DOHH2 (cell line): ENCODE results near the gene FREM2.

Source experiments
- H3F3A ChIP-seq: fragments of 200-600 bp; sonication (generic), shearing (Covaris generic); 2 replicates; pipeline ENCODE4 v1.6.0; 2016; ENCODE audit warnings: antibody characterized with exemption, mild to moderate bottlenecking; ENCODE audit not compliant: control insufficient read depth, insufficient read depth
- H3K27ac ChIP-seq: fragments of 200-600 bp; sonication (generic); 2 replicates; pipeline ENCODE4 v1.5.1; 2014; ENCODE audit warnings: low read depth, mild to moderate bottlenecking, low read length, moderate library complexity
- H3K27me3 ChIP-seq: fragments of 200-600 bp; sonication (generic); 2 replicates; pipeline ENCODE4 v1.6.1; 2014; ENCODE audit warnings: mild to moderate bottlenecking, low read length, mixed read lengths; ENCODE audit not compliant: control insufficient read depth
- H3K36me3 ChIP-seq: fragments of 200-600 bp; sonication (generic); 2 replicates; pipeline ENCODE4 v1.6.1; 2014; ENCODE audit warnings: mild to moderate bottlenecking, low read length, moderate library complexity, mixed read lengths; ENCODE audit not compliant: control insufficient read depth
- H3K4me1 ChIP-seq: fragments of 200-600 bp; sonication (generic); 2 replicates; pipeline ENCODE4 v1.6.1; 2014; ENCODE audit warnings: mild to moderate bottlenecking, low read length, mixed read lengths; ENCODE audit not compliant: control insufficient read depth
- H3K4me2 ChIP-seq: fragments of 200-600 bp; sonication (generic); 2 replicates; pipeline ENCODE4 v1.6.0; 2014; ENCODE audit warnings: mild to moderate bottlenecking, low read length, moderate library complexity
- H3K4me3 ChIP-seq: fragments of 200-600 bp; sonication (generic); 2 replicates; pipeline ENCODE4 v1.5.1; 2014; ENCODE audit warnings: mild to moderate bottlenecking, low read length, mixed read lengths
- H3K79me2 ChIP-seq: fragments of 200-600 bp; sonication (generic); 2 replicates; pipeline ENCODE4 v1.6.1; 2014; ENCODE audit warnings: mild to moderate bottlenecking, low read length, mixed read lengths; ENCODE audit not compliant: control insufficient read depth
- H3K9me2 ChIP-seq: fragments of 200-600 bp; sonication (generic); replicated peaks from 2 replicates; pipeline ENCODE4 v1.6.1; 2014; ENCODE audit warnings: mild to moderate bottlenecking, low read length, mixed read lengths; ENCODE audit not compliant: control insufficient read depth
- H3K9me3 ChIP-seq: fragments of 200-600 bp; sonication (generic); 2 replicates; pipeline ENCODE4 v1.6.1; 2014; ENCODE audit warnings: antibody characterized with exemption, low read length, mixed read lengths; ENCODE audit not compliant: control insufficient read depth, insufficient read depth
- H4K20me1 ChIP-seq: fragments of 200-600 bp; sonication (generic); 2 replicates; pipeline ENCODE4 v1.6.0; 2014; ENCODE audit warnings: low read depth, mild to moderate bottlenecking, antibody characterized with exemption, low read length, moderate library complexity; ENCODE audit not compliant: control insufficient read depth, insufficient read depth
- EZH2phosphoT487 ChIP-seq: fragments of 200-600 bp; sonication (generic); IDR thresholded peaks from 2 replicates; pipeline ENCODE4 v1.6.1; 2017; ENCODE audit warnings: borderline replicate concordance, mild to moderate bottlenecking, antibody characterized with exemption, low read length, moderate library complexity, mixed read lengths
- TF ChIP-seq, protein P1 (sequence below): fragments of 200-600 bp; sonication (generic); IDR thresholded peaks from one replicate; pipeline ENCODE4 v1.5.1; 2014; ENCODE audit warnings: antibody characterized with exemption, mild to moderate bottlenecking, low read depth, low read length; ENCODE audit not compliant: poor library complexity, severe bottlenecking

FREM2 gene

DNA sequence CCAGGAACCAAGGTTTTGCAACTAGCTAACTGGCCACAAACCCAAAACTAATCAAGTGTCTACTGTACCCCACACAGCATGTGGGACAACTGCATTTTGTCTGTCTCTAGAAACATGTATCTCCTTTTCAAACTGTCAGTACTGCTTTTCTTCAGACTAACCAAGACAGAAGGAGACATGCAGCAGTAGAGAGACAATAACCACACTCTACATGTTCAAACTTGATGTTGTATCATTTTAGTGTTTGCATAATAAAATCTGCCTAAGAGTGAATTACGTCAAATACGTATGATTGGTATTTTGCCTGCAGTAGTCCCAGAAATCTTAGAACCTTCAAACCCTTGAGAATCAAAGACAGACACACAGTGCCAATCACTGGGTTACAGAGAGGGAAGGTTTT, 22.0 kb upstream of the FREM2 start:
- TF ChIP-seq, protein P1, sequence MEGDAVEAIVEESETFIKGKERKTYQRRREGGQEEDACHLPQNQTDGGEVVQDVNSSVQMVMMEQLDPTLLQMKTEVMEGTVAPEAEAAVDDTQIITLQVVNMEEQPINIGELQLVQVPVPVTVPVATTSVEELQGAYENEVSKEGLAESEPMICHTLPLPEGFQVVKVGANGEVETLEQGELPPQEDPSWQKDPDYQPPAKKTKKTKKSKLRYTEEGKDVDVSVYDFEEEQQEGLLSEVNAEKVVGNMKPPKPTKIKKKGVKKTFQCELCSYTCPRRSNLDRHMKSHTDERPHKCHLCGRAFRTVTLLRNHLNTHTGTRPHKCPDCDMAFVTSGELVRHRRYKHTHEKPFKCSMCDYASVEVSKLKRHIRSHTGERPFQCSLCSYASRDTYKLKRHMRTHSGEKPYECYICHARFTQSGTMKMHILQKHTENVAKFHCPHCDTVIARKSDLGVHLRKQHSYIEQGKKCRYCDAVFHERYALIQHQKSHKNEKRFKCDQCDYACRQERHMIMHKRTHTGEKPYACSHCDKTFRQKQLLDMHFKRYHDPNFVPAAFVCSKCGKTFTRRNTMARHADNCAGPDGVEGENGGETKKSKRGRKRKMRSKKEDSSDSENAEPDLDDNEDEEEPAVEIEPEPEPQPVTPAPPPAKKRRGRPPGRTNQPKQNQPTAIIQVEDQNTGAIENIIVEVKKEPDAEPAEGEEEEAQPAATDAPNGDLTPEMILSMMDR: no peak
- TF ChIP-seq EZH2phosphoT487: no peak
- H3K79me2 ChIP-seq: no peaks in the 10 kb centered on the region
- no peaks in the 10 kb centered on the region for H3K36me3 ChIP-seq
- no peaks in the 10 kb centered on the region for H3K9me3 ChIP-seq
- H3K27me3 ChIP-seq: peaks cover 2% of the 10 kb centered on the region; the same call in 1 of the 2 replicates
- H3K4me2 ChIP-seq: no peak overlapping the region
- H4K20me1 ChIP-seq: no peaks in the 10 kb centered on the region
- H3F3A ChIP-seq: no peaks in the 10 kb centered on the region
- no peaks in the 10 kb centered on the region for H3K4me1 ChIP-seq
- H3K4me3 ChIP-seq: no peak overlapping the region
- H3K9me2 ChIP-seq: no peaks in the 10 kb centered on the region
- H3K27ac ChIP-seq: no peak overlapping the region

DNA sequence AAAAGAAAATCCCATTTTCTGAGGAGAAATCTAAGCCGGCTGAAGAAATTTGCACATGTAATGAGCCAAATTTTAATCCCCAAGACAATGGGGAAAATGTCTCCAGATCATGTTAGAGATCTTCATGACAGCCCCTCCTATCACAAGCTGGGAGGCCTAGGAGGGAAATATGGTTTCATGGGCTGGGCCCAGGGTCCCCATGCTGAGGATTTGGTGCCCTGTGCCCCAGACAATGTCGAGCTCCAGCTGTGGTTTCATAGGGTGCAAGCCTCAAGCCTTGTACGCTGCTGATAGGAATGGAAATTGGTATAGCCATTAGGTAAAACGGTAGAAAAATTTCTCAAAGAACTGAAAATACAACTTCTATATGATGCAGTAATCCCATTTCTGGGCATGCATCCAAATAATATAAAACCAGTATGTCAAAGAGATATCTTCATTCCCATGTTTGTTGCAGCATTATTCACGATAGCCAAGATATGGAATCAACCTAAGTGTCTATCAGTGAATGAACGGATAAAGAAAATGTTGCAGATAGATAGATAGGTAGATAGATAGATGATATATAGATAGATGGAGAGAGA, 19.3 kb upstream of the FREM2 start:
- H3K4me3 ChIP-seq: no peak overlapping the region
- no peaks in the 10 kb centered on the region for H3K27me3 ChIP-seq
- no peak overlapping the region for H3K4me2 ChIP-seq
- no peak overlapping the region for H3K27ac ChIP-seq
- no peaks in the 10 kb centered on the region for H3F3A ChIP-seq
- H3K4me1 ChIP-seq: no peaks in the 10 kb centered on the region
- H4K20me1 ChIP-seq: no peaks in the 10 kb centered on the region
- H3K36me3 ChIP-seq: no peaks in the 10 kb centered on the region
- H3K9me2 ChIP-seq: no peaks in the 10 kb centered on the region
- H3K79me2 ChIP-seq: no peaks in the 10 kb centered on the region
- no peak for TF ChIP-seq EZH2phosphoT487
- TF ChIP-seq, protein P1: no peak
- no peaks in the 10 kb centered on the region for H3K9me3 ChIP-seq

DNA sequence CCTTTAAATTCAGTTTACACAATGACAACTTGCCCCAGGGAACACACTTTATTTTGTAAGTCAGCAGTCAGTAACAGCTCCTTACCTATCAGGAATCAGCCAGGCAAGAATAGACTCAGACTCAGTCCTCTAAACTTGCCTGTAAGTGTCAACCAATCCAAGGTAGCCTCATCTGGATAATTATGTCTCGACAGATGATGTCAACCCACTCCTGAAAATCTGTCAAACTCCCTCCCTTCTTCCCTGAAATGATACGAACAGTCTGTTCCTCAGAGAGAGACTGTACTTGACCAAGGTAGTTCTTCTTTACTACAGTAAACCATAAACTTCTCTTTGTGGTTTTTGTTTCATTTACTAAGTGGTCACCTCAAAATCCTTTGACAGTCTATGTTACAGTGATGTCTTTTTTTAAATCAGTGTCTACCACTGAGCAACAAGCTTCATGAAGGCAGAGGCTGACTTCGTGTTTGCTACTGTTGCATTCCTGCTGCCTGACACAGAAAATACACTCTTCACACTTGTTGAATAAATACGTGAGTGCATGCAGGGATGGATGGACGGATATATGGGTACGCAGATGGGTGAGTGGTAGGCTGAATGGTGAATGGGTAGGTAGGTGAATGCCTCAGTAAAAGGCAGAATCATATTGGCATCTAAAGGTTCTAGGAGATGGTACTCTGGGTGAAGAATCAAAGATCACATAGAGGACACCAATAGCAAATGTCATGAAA, 17.5 kb upstream of the FREM2 start:
- no peaks in the 10 kb centered on the region for H3K36me3 ChIP-seq
- no peaks in the 10 kb centered on the region for H3K4me1 ChIP-seq
- H3K27ac ChIP-seq: no peak overlapping the region
- no peaks in the 10 kb centered on the region for H4K20me1 ChIP-seq
- H3F3A ChIP-seq: no peaks in the 10 kb centered on the region
- H3K4me3 ChIP-seq: no peak overlapping the region
- H3K79me2 ChIP-seq: no peaks in the 10 kb centered on the region
- H3K4me2 ChIP-seq: no peak overlapping the region
- no peaks in the 10 kb centered on the region for H3K9me2 ChIP-seq
- no peak for TF ChIP-seq EZH2phosphoT487
- TF ChIP-seq, protein P1: no peak
- H3K9me3 ChIP-seq: no peaks in the 10 kb centered on the region
- H3K27me3 ChIP-seq: no peaks in the 10 kb centered on the region
